ENCODE measurements around the gene NLGN1. TPM values are rescaled to one million over a fixed set of nuclear protein-coding genes. Genes with fewer than 3 reads are reported as not detected.

The NLGN1 gene
- total RNA-seq, 1 experiment from 2014 or later, result not detected

- no peak overlapping the region for H2AFZ ChIP-seq (ENCODE audit: low read depth, low read length, poor library complexity, severe bottlenecking)
- no peaks in the 10 kb centered on the region for H3K79me2 ChIP-seq (ENCODE audit: insufficient read depth, low read length)
- intact Hi-C loops (cut with micrococcal nuclease), result no loop called here
- ChIA-PET POLR2A (no interaction called here), CTCF (no interaction called here), RAD21 (ENCODE audit: low non-redundant PET in 1 of 2, low total read pairs in 2 of 2, uncharacterized antibody in 2 of 2, unreplicated experiment in 2 of 2) (no interaction called here)
- H3K4me3 ChIP-seq (replicated peaks in 1 of 2; ENCODE audit: low read depth in 1 of 2, low read length in 2 of 2), result no peak overlapping the region
- H3K36me3 ChIP-seq (ENCODE audit: control insufficient read depth in 1 of 2, insufficient read depth in 2 of 2, low read length in 2 of 2), result no peaks in the 10 kb centered on the region
- H4K20me1 ChIP-seq (ENCODE audit: insufficient read depth), result no peaks in the 10 kb centered on the region
- TF ChIP-seq ZBTB33 (IDR thresholded peaks at IDR 0.05; ENCODE audit: extremely low read depth, insufficient replicate concordance, low read length) (no peak), EGR1 (IDR thresholded peaks at IDR 0.05; ENCODE audit: low read depth) (no peak), EZH2phosphoT487 (IDR thresholded peaks at IDR 0.05; ENCODE audit: borderline replicate concordance) (no peak), ELF1 (IDR thresholded peaks at IDR 0.05; ENCODE audit: borderline replicate concordance, low read depth) (no peak), TCF7L2 (IDR thresholded peaks at IDR 0.05; ENCODE audit: borderline replicate concordance, extremely low read depth, insufficient read depth, insufficient read length) (no peak), ZNF274 (IDR thresholded peaks at IDR 0.05; ENCODE audit: low read depth, low read length) (no peak), FOSL1 (IDR thresholded peaks at IDR 0.05; ENCODE audit: low read depth) (no peak)
- no peak overlapping the region for H3K4me2 ChIP-seq (ENCODE audit: low read length)
- no peak overlapping the region for H3K9ac ChIP-seq (ENCODE audit: low read length)
- DNase-seq (ENCODE audit: low read depth, low spot score), result no peak
- no peaks in the 10 kb centered on the region for H3K9me3 ChIP-seq (ENCODE audit: control insufficient read depth in 1 of 2, insufficient read depth in 1 of 2, low read depth in 1 of 2, low read length in 2 of 2)
- H3K9me2 ChIP-seq (ENCODE audit: insufficient read depth), result no peaks in the 10 kb centered on the region
- no TSS peak for BruUV-seq (replicated peaks)
- no peaks in the 10 kb centered on the region for H3K27me3 ChIP-seq (ENCODE audit: insufficient read depth, low read length)
- no peaks in the 10 kb centered on the region for H3K4me1 ChIP-seq (ENCODE audit: control insufficient read depth in 1 of 2, insufficient read depth in 2 of 2, low read length in 2 of 2)
- ATAC-seq, result no peak
- H3K27ac ChIP-seq (ENCODE audit: low read depth, low read length), result no peak overlapping the region
These were observed 796.1 kb downstream of the NLGN1 start for GRCh38 chr3:174193604-174194003.

- TF ChIP-seq EGR1 (IDR thresholded peaks at IDR 0.05; ENCODE audit: low read depth) (no peak), EZH2 (IDR thresholded peaks at IDR 0.05) (no peak), RAD21 (IDR thresholded peaks at IDR 0.05; ENCODE audit: low read depth) (no peak), SP1 (IDR thresholded peaks at IDR 0.05; ENCODE audit: low read depth) (no peak), CBX3 (IDR thresholded peaks at IDR 0.05; ENCODE audit: low read depth) (no peak), MAX (IDR thresholded peaks at IDR 0.05) (no peak), ZNF274 (IDR thresholded peaks at IDR 0.05; ENCODE audit: low read depth, low read length) (no peak), POLR2A (IDR thresholded peaks at IDR 0.05; ENCODE audit: borderline replicate concordance, extremely low read depth, insufficient read depth, insufficient read length) (no peak), ATF3 (IDR thresholded peaks at IDR 0.05) (no peak)
- BruUV-seq (replicated peaks), result no TSS peak
These were observed 799.9 kb downstream of the NLGN1 start for GRCh38 chr3:174197416-174197815.

More at GRCh38 chr3:174197416-174197815, 799.9 kb downstream of the NLGN1 start:
- no peak for ATAC-seq
- intact Hi-C loops (cut with micrococcal nuclease), result no loop called here
- ChIA-PET RAD21 (ENCODE audit: low non-redundant PET in 1 of 2, low total read pairs in 2 of 2, uncharacterized antibody in 2 of 2, unreplicated experiment in 2 of 2) (no interaction called here), POLR2A (no interaction called here), CTCF (no interaction called here)
- Histone ChIP-seq H3K4me2 (ENCODE audit: low read length) (no peak overlapping the region), H3K9me3 (ENCODE audit: control insufficient read depth in 1 of 2, insufficient read depth in 1 of 2, low read depth in 1 of 2, low read length in 2 of 2) (no peaks in the 10 kb centered on the region), H3K9ac (ENCODE audit: low read length) (no peak overlapping the region), H4K20me1 (ENCODE audit: insufficient read depth) (no peaks in the 10 kb centered on the region), H3K27me3 (ENCODE audit: insufficient read depth, low read length) (no peaks in the 10 kb centered on the region), H3K4me1 (ENCODE audit: control insufficient read depth in 1 of 2, insufficient read depth in 2 of 2, low read length in 2 of 2) (no peaks in the 10 kb centered on the region), H3K36me3 (ENCODE audit: control insufficient read depth in 1 of 2, insufficient read depth in 2 of 2, low read length in 2 of 2) (no peaks in the 10 kb centered on the region), H3K27ac (ENCODE audit: low read depth, low read length) (no peak overlapping the region), H3K79me2 (ENCODE audit: insufficient read depth, low read length) (no peaks in the 10 kb centered on the region), H3K9me2 (ENCODE audit: insufficient read depth) (no peaks in the 10 kb centered on the region), H3K4me3 (replicated peaks in 1 of 2; ENCODE audit: low read depth in 1 of 2, low read length in 2 of 2) (no peak overlapping the region), H2AFZ (ENCODE audit: low read depth, low read length, poor library complexity, severe bottlenecking) (no peak overlapping the region)
- no peak for DNase-seq (ENCODE audit: low read depth, low spot score)
